ENCODE measurements around the gene CCDC30. TPM values are rescaled to one million over a fixed set of nuclear protein-coding genes. Genes with fewer than 3 reads are reported as not detected.
A peak's percentile ranks its signal among the peaks of the same experiment; 100 is the strongest.
"Not testable (repeated sequence)": the region's sequence is repeated elsewhere in the genome, so short reads cannot be mapped to it uniquely, and the experiment has no call there.

CCDC30 gene
- total and polyA plus RNA-seq, 2 experiments from 2014 or later, result 0.65 to 1.6 TPM

DNA sequence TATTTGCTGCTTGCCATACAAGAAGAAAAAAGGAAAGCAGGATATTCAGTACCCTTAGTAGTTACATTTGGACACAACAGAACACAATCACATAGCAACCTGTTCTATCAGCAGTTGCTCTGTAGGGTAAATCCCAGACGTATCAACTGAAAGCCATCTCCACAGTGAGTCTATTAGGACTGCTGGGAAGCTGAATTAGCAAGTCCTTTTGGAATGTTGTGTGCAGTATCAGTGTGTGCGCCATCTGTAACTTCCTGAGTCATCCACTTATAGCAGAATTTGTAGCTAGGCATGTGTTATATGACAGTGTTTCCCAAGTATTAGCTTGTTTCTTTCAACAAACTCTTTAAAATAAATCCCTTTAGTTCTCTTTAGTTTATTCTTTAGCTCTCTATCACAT lies 21.3 kb downstream of the CCDC30 start:
- Histone ChIP-seq H3K27me3 (replicated peaks; ENCODE audit: insufficient read depth) (no peaks in the 10 kb centered on the region), H3K9me2 (ENCODE audit: insufficient read depth) (no peaks in the 10 kb centered on the region), H3K4me1 (ENCODE audit: insufficient read depth) (peaks cover 10% of the 10 kb centered on the region), H3K79me2 (ENCODE audit: insufficient read depth) (no peaks in the 10 kb centered on the region), H3K27ac (peak overlapping the region; percentile 82), H3K36me3 (ENCODE audit: low read depth) (no peaks in the 10 kb centered on the region), H2AFZ (no peak overlapping the region), H3K9me3 (ENCODE audit: low read depth) (no peaks in the 10 kb centered on the region), H3F3A (ENCODE audit: insufficient read depth) (peaks cover 7% of the 10 kb centered on the region; the same call in 1 of the 2 replicates), H4K20me1 (ENCODE audit: insufficient read depth) (no peaks in the 10 kb centered on the region), H3K9ac (peak overlapping the region; percentile 53), H3K4me2 (ENCODE audit: unreplicated experiment) (peak overlapping the region; percentile 5), H3K4me3 (0 out of 2 replicates have a peak overlapping the region, but pooled peaks have one; percentile 6)
- WGBS, 2 experiments (ENCODE audit: low coverage in 1 of 2, low lambda C conversion rate in 2 of 2, missing lambda C conversion rate in 2 of 2), result 0 to 3% methylated on average over 2 of the region's 2 CpGs
- in situ Hi-C loops (cut with MboI), result no loop called here
- peak; percentile 94 for DNase-seq
- TF ChIP-seq EZH2 (IDR thresholded peaks at IDR 0.05; ENCODE audit: insufficient read depth, poor library complexity, severe bottlenecking) (no peak), EZH2phosphoT487 (IDR thresholded peaks at IDR 0.05; ENCODE audit: insufficient read depth, low read depth) (no peak)

GRCh38 chr1:42490237-42490636 lies 27.2 kb downstream of the CCDC30 start:
- DNase-seq, result no peak
- 90% methylated on average over 3 of the region's 3 CpGs for WGBS, 2 experiments (ENCODE audit: low coverage in 1 of 2, low lambda C conversion rate in 2 of 2, missing lambda C conversion rate in 2 of 2)
- Histone ChIP-seq H3K27me3 (replicated peaks; ENCODE audit: insufficient read depth) (no peaks in the 10 kb centered on the region), H3K27ac (no peak overlapping the region), H3K4me1 (ENCODE audit: insufficient read depth) (no peaks in the 10 kb centered on the region), H2AFZ (no peak overlapping the region), H3K4me2 (ENCODE audit: unreplicated experiment) (no peak overlapping the region), H3F3A (ENCODE audit: insufficient read depth) (no peaks in the 10 kb centered on the region), H3K9me2 (ENCODE audit: insufficient read depth) (no peaks in the 10 kb centered on the region), H3K36me3 (ENCODE audit: low read depth) (no peaks in the 10 kb centered on the region), H3K79me2 (ENCODE audit: insufficient read depth) (no peaks in the 10 kb centered on the region), H3K9ac (no peak overlapping the region), H4K20me1 (ENCODE audit: insufficient read depth) (no peaks in the 10 kb centered on the region), H3K9me3 (ENCODE audit: low read depth) (no peaks in the 10 kb centered on the region), H3K4me3 (no peak overlapping the region)
- TF ChIP-seq EZH2 (IDR thresholded peaks at IDR 0.05; ENCODE audit: insufficient read depth, poor library complexity, severe bottlenecking) (no peak), EZH2phosphoT487 (IDR thresholded peaks at IDR 0.05; ENCODE audit: insufficient read depth, low read depth) (no peak)
- in situ Hi-C loops (cut with MboI), result no loop called here

DNA sequence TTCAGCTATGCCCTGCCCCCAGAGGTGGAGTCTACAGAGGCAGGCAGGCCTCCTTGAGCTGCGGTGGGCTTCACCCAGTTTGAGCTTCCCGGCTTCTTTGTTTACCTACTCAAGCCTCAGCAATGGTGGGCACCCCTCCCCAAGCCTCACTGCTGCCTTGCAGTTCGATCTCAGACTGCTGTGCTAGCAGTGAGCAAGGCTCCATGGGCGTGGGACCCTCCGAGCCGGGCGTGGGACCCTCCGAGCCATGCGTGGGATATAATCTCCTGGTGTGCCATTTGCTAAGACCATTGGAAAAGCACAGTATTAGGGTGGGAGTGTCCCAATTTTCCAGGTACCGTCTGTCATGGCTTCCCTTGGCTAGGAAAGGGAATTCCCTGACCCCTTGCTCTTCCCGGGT lies 38.9 kb downstream of the CCDC30 start:
- H3K4me3 ChIP-seq; H3K27me3 ChIP-seq (replicated peaks; ENCODE audit: insufficient read depth); H3K4me2 ChIP-seq (ENCODE audit: unreplicated experiment); H2AFZ ChIP-seq; H3K36me3 ChIP-seq (ENCODE audit: low read depth); H3K27ac ChIP-seq; H3K9ac ChIP-seq; H3K4me1 ChIP-seq (ENCODE audit: insufficient read depth); H3F3A ChIP-seq (ENCODE audit: insufficient read depth); H3K9me3 ChIP-seq (ENCODE audit: low read depth); H4K20me1 ChIP-seq (ENCODE audit: insufficient read depth); H3K79me2 ChIP-seq (ENCODE audit: insufficient read depth); in situ Hi-C loops (cut with MboI); DNase-seq; H3K9me2 ChIP-seq (ENCODE audit: insufficient read depth): not testable (repeated sequence)
- WGBS, 2 experiments (ENCODE audit: low coverage in 1 of 2, low lambda C conversion rate in 2 of 2, missing lambda C conversion rate in 2 of 2), result 72 to 75% methylated on average over 10 to 11 of the region's 11 CpGs

GRCh38 chr1:42504535-42505128 lies 41.5 kb downstream of the CCDC30 start:
- Histone ChIP-seq H3K36me3 (ENCODE audit: low read depth) (peaks cover 5% of the 10 kb centered on the region; the same call in 1 of the 2 replicates), H4K20me1 (ENCODE audit: insufficient read depth) (no peaks in the 10 kb centered on the region), H2AFZ (no peak overlapping the region), H3K4me1 (ENCODE audit: insufficient read depth) (no peaks in the 10 kb centered on the region), H3F3A (ENCODE audit: insufficient read depth) (no peaks in the 10 kb centered on the region), H3K79me2 (ENCODE audit: insufficient read depth) (no peaks in the 10 kb centered on the region), H3K9ac (no peak overlapping the region), H3K4me3 (no peak overlapping the region), H3K27me3 (replicated peaks; ENCODE audit: insufficient read depth) (no peaks in the 10 kb centered on the region), H3K9me3 (ENCODE audit: low read depth) (peaks cover 8% of the 10 kb centered on the region), H3K9me2 (ENCODE audit: insufficient read depth) (no peaks in the 10 kb centered on the region), H3K27ac (no peak overlapping the region), H3K4me2 (ENCODE audit: unreplicated experiment) (no peak overlapping the region)
- 46 to 58% methylated on average over 2 of the region's 2 CpGs for WGBS, 2 experiments (ENCODE audit: low coverage in 1 of 2, low lambda C conversion rate in 2 of 2, missing lambda C conversion rate in 2 of 2)
- no peak for DNase-seq
- TF ChIP-seq EZH2 (IDR thresholded peaks at IDR 0.05; ENCODE audit: insufficient read depth, poor library complexity, severe bottlenecking), result no peak
- no peak for TF ChIP-seq EZH2phosphoT487 (IDR thresholded peaks at IDR 0.05; ENCODE audit: insufficient read depth, low read depth)
- in situ Hi-C loops (cut with MboI), result no loop called here

- in situ Hi-C loops (cut with MboI), result no loop called here
- Histone ChIP-seq H3K27me3 (replicated peaks; ENCODE audit: insufficient read depth) (no peaks in the 10 kb centered on the region), H3K9me3 (ENCODE audit: low read depth) (peaks cover 8% of the 10 kb centered on the region), H3K4me1 (ENCODE audit: insufficient read depth) (no peaks in the 10 kb centered on the region), H3K79me2 (ENCODE audit: insufficient read depth) (no peaks in the 10 kb centered on the region), H3K9me2 (ENCODE audit: insufficient read depth) (no peaks in the 10 kb centered on the region), H3K9ac (no peak overlapping the region), H3K27ac (no peak overlapping the region), H3K36me3 (ENCODE audit: low read depth) (peaks cover 5% of the 10 kb centered on the region; the same call in 1 of the 2 replicates), H4K20me1 (ENCODE audit: insufficient read depth) (no peaks in the 10 kb centered on the region), H3K4me3 (no peak overlapping the region), H3K4me2 (ENCODE audit: unreplicated experiment) (no peak overlapping the region), H3F3A (ENCODE audit: insufficient read depth) (no peaks in the 10 kb centered on the region), H2AFZ (no peak overlapping the region)
- no peak for DNase-seq
- 5 to 9% methylated on average over 1 of the region's 1 CpG for WGBS, 2 experiments (ENCODE audit: low coverage in 1 of 2, low lambda C conversion rate in 2 of 2, missing lambda C conversion rate in 2 of 2)
- TF ChIP-seq EZH2 (IDR thresholded peaks at IDR 0.05; ENCODE audit: insufficient read depth, poor library complexity, severe bottlenecking) (no peak), EZH2phosphoT487 (IDR thresholded peaks at IDR 0.05; ENCODE audit: insufficient read depth, low read depth) (no peak)
Observed at GRCh38 chr1:42506576-42506975, 43.5 kb downstream of the CCDC30 start.

GRCh38 chr1:42511581-42512155 lies 48.6 kb downstream of the CCDC30 start:
- H4K20me1 ChIP-seq (ENCODE audit: insufficient read depth); H3K9me2 ChIP-seq (ENCODE audit: insufficient read depth); H3K27ac ChIP-seq; H3K4me1 ChIP-seq (ENCODE audit: insufficient read depth); H3K4me2 ChIP-seq (ENCODE audit: unreplicated experiment); in situ Hi-C loops (cut with MboI); H2AFZ ChIP-seq; H3K27me3 ChIP-seq (replicated peaks; ENCODE audit: insufficient read depth); H3K9me3 ChIP-seq (ENCODE audit: low read depth); H3K79me2 ChIP-seq (ENCODE audit: insufficient read depth); H3K9ac ChIP-seq; H3K4me3 ChIP-seq; H3K36me3 ChIP-seq (ENCODE audit: low read depth); H3F3A ChIP-seq (ENCODE audit: insufficient read depth): not testable (repeated sequence)
- 49 to 55% methylated on average over 6 of the region's 6 CpGs for WGBS, 2 experiments (ENCODE audit: low coverage in 1 of 2, low lambda C conversion rate in 2 of 2, missing lambda C conversion rate in 2 of 2)
- peak; percentile 28 for DNase-seq
